NCI-H2227 (cell line): ENCODE results near the gene RAB34.
A peak's percentile ranks its signal among the peaks of the same experiment; 100 is the strongest.
"Not testable (repeated sequence)": the region's sequence is repeated elsewhere in the genome, so short reads cannot be mapped to it uniquely, and the experiment has no call there.

ENCODE experiments used
- DNase-seq: peaks from one replicate; lab custom pipeline; 2025; ENCODE audit not compliant: unreplicated experiment; lab: John Stamatoyannopoulos, UW

The RAB34 gene

GRCh38 chr17:28728364-28729200 is 10.9 kb upstream of the RAB34 start, which contains the start of gene NEK8:
TSS of gene NEK8 (plus strand) at chr17:28728788. CDS start at chr17:28728814, 26 bp downstream.
- peak; percentile 92 for DNase-seq

GRCh38 chr17:28726627-28727491 is 9.2 kb upstream of the RAB34 start:
- DNase-seq: peak; percentile 95

GRCh38 chr17:28726226-28726626 is 8.6 kb upstream of the RAB34 start, which contains the start of gene TLCD1:
TSS of gene TLCD1 (minus strand) at chr17:28726233. CDS start at chr17:28726097, 136 bp downstream.
- peak; percentile 75 for DNase-seq

DNA sequence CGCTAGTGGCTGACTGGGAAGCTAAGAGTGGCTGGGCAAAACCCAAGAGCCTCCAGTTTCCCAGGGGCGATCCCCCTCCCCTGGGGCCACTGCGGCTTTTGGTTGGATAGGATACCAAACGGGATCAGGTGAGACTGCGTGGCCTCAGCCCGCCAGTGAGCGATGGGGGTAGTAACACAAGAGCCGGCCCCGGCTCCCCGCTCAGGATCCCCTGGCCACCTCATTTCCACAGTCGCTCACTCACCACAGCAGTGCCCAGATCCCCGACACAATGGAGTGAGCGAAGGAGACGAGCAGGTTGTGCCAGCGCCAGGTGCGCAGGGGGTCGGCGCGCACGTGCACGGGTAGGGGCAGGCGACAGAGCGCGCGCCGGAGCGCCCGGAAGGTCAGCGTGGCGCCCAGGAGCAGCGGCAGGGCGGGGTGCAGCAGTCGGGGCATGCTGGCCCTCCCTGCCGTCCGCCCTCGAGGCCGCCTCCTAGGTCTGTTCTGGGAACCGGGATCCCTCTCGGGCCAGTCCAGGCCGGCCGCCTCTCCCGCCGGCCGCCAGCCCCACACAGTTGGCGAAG is 8.1 kb upstream of the RAB34 start:
- DNase-seq: peak; percentile 62

- no peak for DNase-seq
These were observed 7.5 kb upstream of the RAB34 start for GRCh38 chr17:28725166-28725659.

DNA sequence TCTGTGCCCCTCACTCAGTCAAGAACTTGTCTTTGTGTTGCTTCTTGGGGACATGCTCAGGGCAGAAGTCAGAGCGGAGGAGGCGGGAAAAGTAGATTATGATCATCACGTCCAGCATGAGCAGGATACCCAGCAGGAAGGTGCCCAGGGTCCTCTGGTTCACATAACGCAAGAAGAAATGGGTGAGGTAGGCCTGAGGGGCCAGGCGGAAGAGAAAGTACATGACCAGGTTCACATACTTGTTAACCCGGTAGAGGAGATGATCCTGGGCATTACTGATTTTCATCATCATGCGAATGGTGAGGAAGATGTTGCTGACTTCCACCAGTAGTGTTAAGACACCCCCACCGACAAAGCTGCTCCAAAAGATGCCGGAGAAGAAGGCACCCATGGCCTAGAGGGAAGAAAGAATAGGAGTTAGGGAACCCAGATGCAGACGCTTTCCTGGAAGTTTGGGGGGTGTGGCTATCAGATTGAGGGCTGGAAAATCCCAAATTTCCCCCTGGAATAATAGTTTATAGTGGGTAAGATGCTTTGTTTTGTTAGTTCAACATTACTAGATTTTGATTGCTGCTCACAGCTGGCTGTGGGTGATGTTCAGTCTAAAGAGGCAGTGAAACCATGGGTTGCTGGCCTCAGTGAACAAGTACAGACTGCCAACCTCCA is 7.0 kb upstream of the RAB34 start:
- no peak for DNase-seq

- not testable (repeated sequence) for DNase-seq
These were observed 6.3 kb upstream of the RAB34 start for GRCh38 chr17:28723836-28724499.

GRCh38 chr17:28723159-28723835 is 5.6 kb upstream of the RAB34 start:
- no peak for DNase-seq

DNA sequence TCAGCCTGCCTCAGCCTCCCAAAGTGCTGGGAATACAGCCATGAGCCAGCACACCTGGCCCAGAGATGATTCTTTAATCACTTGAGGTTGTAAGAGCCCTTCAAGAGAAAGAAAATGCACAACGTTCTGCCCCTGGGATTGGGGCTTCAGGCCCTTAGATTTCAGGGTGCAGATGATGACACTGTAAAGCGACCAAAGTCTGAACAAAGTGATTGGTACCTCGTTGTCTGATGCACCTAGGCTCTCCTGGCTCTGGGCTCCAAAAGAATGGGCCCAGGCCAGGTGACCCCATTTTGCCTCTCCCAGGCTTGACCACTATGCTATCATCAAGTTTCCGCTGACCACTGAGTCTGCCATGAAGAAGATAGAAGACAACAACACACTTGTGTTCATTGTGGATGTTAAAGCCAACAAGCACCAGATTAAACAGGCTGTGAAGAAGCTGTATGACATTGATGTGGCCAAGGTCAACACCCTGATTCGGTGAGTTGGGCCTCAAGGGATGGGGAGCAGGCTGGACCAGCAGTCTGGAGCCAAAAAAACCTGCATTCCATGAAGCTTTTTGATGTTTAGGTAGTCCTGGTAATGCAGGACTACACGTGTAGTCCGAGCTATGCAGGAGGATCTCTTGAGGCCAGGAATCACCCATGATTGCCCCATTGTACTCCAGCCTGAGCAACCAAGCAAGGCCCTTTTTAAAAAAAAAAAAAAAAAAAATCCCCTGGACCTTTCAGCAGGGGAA is 4.9 kb upstream of the RAB34 start:
- DNase-seq: no peak

DNA sequence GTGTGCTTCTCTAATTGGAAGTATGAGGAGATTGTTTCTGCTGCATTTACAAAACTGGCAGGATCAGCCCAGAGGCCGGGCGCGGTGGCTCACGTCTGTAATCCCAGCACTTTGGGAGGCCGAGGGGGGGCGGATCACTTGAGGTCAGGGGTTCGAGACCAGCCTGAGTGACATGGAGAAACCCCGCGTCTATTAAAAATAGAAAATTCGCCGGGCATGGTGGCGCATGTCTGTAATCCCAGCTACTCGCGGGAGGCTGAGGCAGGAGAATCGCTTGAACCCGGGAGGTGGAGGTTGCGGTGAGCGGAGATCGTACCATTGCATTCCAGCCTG is 3.3 kb upstream of the RAB34 start:
- DNase-seq: not testable (repeated sequence)

DNA sequence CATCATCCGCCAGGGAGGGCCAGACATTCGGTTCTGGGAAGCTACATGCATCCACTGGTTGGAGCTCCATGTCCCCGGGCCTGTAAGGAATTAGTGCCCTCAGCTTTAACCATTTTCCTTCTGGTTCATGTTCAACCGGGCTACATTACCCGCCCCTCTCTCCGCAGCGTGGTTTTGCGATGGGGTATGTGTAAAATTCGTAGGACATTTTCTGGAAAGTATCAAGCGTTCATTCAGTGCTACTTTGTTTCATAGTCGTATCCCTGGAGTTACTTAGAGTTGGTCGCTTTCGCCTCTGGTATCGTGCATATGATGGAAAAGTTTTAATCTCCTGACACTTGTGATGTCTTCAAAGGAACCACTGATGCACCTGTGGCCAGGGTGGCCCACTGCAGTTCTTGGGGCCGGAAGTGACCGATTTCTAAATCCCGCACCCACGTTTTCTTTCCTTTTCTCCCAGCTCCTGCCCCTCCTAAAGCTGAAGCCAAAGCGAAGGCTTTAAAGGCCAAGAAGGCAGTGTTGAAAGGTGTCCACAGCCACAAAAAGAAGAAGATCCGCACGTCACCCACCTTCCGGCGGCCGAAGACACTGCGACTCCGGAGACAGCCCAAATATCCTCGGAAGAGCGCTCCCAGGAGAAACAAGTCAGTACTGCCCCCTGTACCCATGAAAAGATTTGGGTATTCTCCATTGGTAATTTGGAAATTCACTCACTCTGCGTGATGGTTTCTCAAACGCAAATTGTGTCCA is 2.8 kb upstream of the RAB34 start:
- no peak for DNase-seq

GRCh38 chr17:28719021-28719433 is 1.4 kb upstream of the RAB34 start:
- DNase-seq: no peak

- DNase-seq: no peak
These were observed 809 bp upstream of the RAB34 start for GRCh38 chr17:28718333-28719020.

GRCh38 chr17:28716740-28717577 is 709 bp downstream of the RAB34 start:
- peak; percentile 16 for DNase-seq

- no peak for DNase-seq
These were observed 2.5 kb downstream of the RAB34 start for GRCh38 chr17:28715217-28715616.

GRCh38 chr17:28714281-28714680 is 3.4 kb downstream of the RAB34 start:
- DNase-seq: no peak
